Measurements from ENCODE around the gene MCF2L. TPM values are rescaled to one million over a fixed set of nuclear protein-coding genes. Genes with fewer than 3 reads are reported as not detected.
A peak's percentile ranks its signal among the peaks of the same experiment; 100 is the strongest.

MCF2L gene
- total RNA-seq, 2 donors from 2014 or later, result 48.0 to 49.9 TPM

- H3K27me3 ChIP-seq (ENCODE audit: control insufficient read depth, insufficient read depth, low read length, poor library complexity, severe bottlenecking), result no peaks in the 10 kb centered on the region
- 93 to 94% methylated on average over 22 of the region's 22 CpGs for WGBS, 2 experiments (ENCODE audit: insufficient coverage in 1 of 2, insufficient read length in 1 of 2)
- Mint-ChIP-seq H3K4me3 (no peak overlapping the region), H3K4me1 (no peaks in the 10 kb centered on the region), H3K9me3 (peaks cover 2% of the 10 kb centered on the region), H3K27ac (no peak overlapping the region), H3K27me3 (ENCODE audit: insufficient read depth) (no peaks in the 10 kb centered on the region), H3K36me3 (ENCODE audit: low read depth) (peaks cover 9% of the 10 kb centered on the region)
- H3K9me3 ChIP-seq (ENCODE audit: control insufficient read depth, low read length), result peaks cover 2% of the 10 kb centered on the region
- no peak overlapping the region for H3K27ac ChIP-seq (ENCODE audit: low read depth, low read length)
- no peak for TF ChIP-seq CTCF (conservative IDR thresholded peaks at IDR 0.05)
- no peak overlapping the region for H3K4me3 ChIP-seq (ENCODE audit: low read length)
- H3K9ac ChIP-seq (ENCODE audit: extremely low read depth, low read length, poor library complexity, severe bottlenecking), result no peak overlapping the region
- H3K36me3 ChIP-seq (ENCODE audit: control insufficient read depth, insufficient read depth, low read length), result no peaks in the 10 kb centered on the region
- H3K4me1 ChIP-seq (ENCODE audit: control insufficient read depth, insufficient read depth, low read length), result no peaks in the 10 kb centered on the region
- DNase-seq, result no peak
Observed at GRCh38 chr13:113063091-113063491, 94.1 kb downstream of the MCF2L start.

DNA sequence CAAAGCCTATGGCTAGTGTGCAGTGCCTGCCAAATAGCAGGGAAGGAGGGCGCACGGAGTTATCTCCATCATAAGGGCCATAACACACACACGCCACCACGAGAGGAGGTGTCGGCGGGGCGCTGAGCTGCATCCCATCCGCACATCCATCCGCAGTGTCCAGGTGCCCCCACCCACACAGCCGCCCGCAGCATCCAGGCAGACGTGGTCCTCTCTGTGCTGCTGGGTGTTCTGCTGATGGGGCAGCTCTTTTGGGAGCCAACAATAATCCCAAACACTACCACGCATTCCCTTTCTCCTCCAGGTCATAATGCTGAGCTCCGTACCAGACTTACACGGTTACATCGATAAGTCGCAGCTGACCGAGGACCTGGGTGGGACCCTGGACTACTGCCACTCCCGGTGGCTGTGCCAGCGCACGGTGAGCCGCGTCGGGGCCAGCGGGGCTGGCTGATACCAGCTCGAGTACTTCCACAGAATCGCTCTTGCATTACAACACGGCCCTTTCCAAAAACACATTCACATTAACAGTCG, 95.1 kb downstream of the MCF2L start:
- Histone ChIP-seq H3K4me1 (ENCODE audit: control insufficient read depth, insufficient read depth, low read length) (no peaks in the 10 kb centered on the region), H3K9ac (ENCODE audit: extremely low read depth, low read length, poor library complexity, severe bottlenecking) (no peak overlapping the region), H3K27ac (ENCODE audit: low read depth, low read length) (no peak overlapping the region), H3K9me3 (ENCODE audit: control insufficient read depth, low read length) (no peaks in the 10 kb centered on the region), H3K27me3 (ENCODE audit: control insufficient read depth, insufficient read depth, low read length, poor library complexity, severe bottlenecking) (no peaks in the 10 kb centered on the region), H3K4me3 (ENCODE audit: low read length) (no peak overlapping the region), H3K36me3 (ENCODE audit: control insufficient read depth, insufficient read depth, low read length) (no peaks in the 10 kb centered on the region)
- no peak for DNase-seq
- H3K4me3 Mint-ChIP-seq, result no peak overlapping the region
- no peaks in the 10 kb centered on the region for H3K27me3 Mint-ChIP-seq (ENCODE audit: insufficient read depth)
- H3K36me3 Mint-ChIP-seq (ENCODE audit: low read depth), result peaks cover 9% of the 10 kb centered on the region
- H3K27ac Mint-ChIP-seq, result peak overlapping the region; percentile 4
- H3K9me3 Mint-ChIP-seq, result peaks cover 2% of the 10 kb centered on the region
- TF ChIP-seq CTCF (conservative IDR thresholded peaks at IDR 0.05), result no peak
- 94% methylated on average over 21 to 29 of the region's 29 CpGs for WGBS, 2 experiments (ENCODE audit: insufficient coverage in 1 of 2, insufficient read length in 1 of 2)
- H3K4me1 Mint-ChIP-seq, result no peaks in the 10 kb centered on the region

GRCh38 chr13:113064534-113065405, 95.8 kb downstream of the MCF2L start:
- no peak for DNase-seq
- Mint-ChIP-seq H3K9me3 (no peaks in the 10 kb centered on the region), H3K36me3 (ENCODE audit: low read depth) (peaks cover 9% of the 10 kb centered on the region), H3K27ac (peak overlapping the region; percentile 61), H3K4me3 (no peak overlapping the region), H3K27me3 (ENCODE audit: insufficient read depth) (no peaks in the 10 kb centered on the region), H3K4me1 (no peaks in the 10 kb centered on the region)
- Histone ChIP-seq H3K36me3 (ENCODE audit: control insufficient read depth, insufficient read depth, low read length) (no peaks in the 10 kb centered on the region), H3K4me3 (ENCODE audit: low read length) (no peak overlapping the region), H3K4me1 (ENCODE audit: control insufficient read depth, insufficient read depth, low read length) (no peaks in the 10 kb centered on the region), H3K27ac (ENCODE audit: low read depth, low read length) (no peak overlapping the region), H3K9ac (ENCODE audit: extremely low read depth, low read length, poor library complexity, severe bottlenecking) (no peak overlapping the region), H3K27me3 (ENCODE audit: control insufficient read depth, insufficient read depth, low read length, poor library complexity, severe bottlenecking) (no peaks in the 10 kb centered on the region), H3K9me3 (ENCODE audit: control insufficient read depth, low read length) (no peaks in the 10 kb centered on the region)
- WGBS, 2 experiments (ENCODE audit: insufficient coverage in 1 of 2, insufficient read length in 1 of 2), result 83 to 92% methylated on average over 37 to 41 of the region's 41 CpGs
- TF ChIP-seq CTCF (conservative IDR thresholded peaks at IDR 0.05), result no peak
